Measurements from ENCODE around the gene BPIFB4. TPM values are rescaled to one million over a fixed set of nuclear protein-coding genes. Genes with fewer than 3 reads are reported as not detected.

Gene BPIFB4
- polyA plus RNA-seq, 1 donor (not counting 4 experiments of a cell fraction or from before 2014, with no cell fraction given): not detected

- FAIRE-seq: no peak
- H3K79me2 ChIP-seq (ENCODE audit: control insufficient read depth, insufficient read depth, low read length): no peaks in the 10 kb centered on the region
Observed at GRCh38 chr20:33059136-33059535, 20.3 kb upstream of the BPIFB4 start.

GRCh38 chr20:33059741-33060390, 19.6 kb upstream of the BPIFB4 start:
- Histone ChIP-seq H3K79me2 (ENCODE audit: control insufficient read depth, insufficient read depth, low read length) (no peaks in the 10 kb centered on the region), H3K4me2 (ENCODE audit: control insufficient read depth, extremely low read depth, insufficient read depth, low read depth, low read length) (no peak overlapping the region), H3K4me3 (ENCODE audit: control insufficient read depth in 2 of 3, extremely low read depth in 1 of 3, insufficient read depth in 2 of 3, low read depth in 1 of 3, low read length in 3 of 3) (no peak overlapping the region), H3K9me3 (ENCODE audit: control insufficient read depth, low read depth, low read length) (no peaks in the 10 kb centered on the region), H3K27me3 (ENCODE audit: control insufficient read depth, extremely low read depth, insufficient read depth, low read length) (no peaks in the 10 kb centered on the region), H3K9me1 (ENCODE audit: control insufficient read depth, extremely low read depth, insufficient read depth, low read length) (no peaks in the 10 kb centered on the region), H2AFZ (ENCODE audit: control insufficient read depth, low read length) (no peak overlapping the region), H3K4me1 (ENCODE audit: control insufficient read depth, extremely low read depth, insufficient read depth, low read length) (no peaks in the 10 kb centered on the region), H3K36me3 (ENCODE audit: control insufficient read depth in 2 of 2, extremely low read depth in 1 of 2, insufficient read depth in 2 of 2, low read length in 2 of 2) (no peaks in the 10 kb centered on the region), H3K9ac (ENCODE audit: control insufficient read depth, extremely low read depth, insufficient read depth, low read length) (no peak overlapping the region), H4K20me1 (ENCODE audit: control insufficient read depth, extremely low read depth, insufficient read depth, low read length) (no peaks in the 10 kb centered on the region), H3K27ac (ENCODE audit: control insufficient read depth, insufficient read depth, low read length) (no peak overlapping the region)
- no peak for DNase-seq (ENCODE audit: low read depth, low spot score)
- dilution Hi-C loops (cut with MboI; ENCODE audit: extremely low pct_ligation_motif_present, low sequenced_read_pairs): no loop called here
- TF ChIP-seq CTCF (optimal IDR thresholded peaks at IDR 0.05 in 1 of 3, IDR thresholded peaks at IDR 0.05 in 1 of 3, conservative IDR thresholded peaks at IDR 0.05 in 1 of 3; ENCODE audit: extremely low read depth in 1 of 3, insufficient read depth in 2 of 3, low read length in 3 of 3): no peak
- TF ChIP-seq EZH2 (IDR thresholded peaks at IDR 0.05; ENCODE audit: low read length): no peak
- no peak for FAIRE-seq

More at GRCh38 chr20:33059136-33059535, 20.3 kb upstream of the BPIFB4 start:
- no peak overlapping the region for H3K4me3 ChIP-seq (ENCODE audit: control insufficient read depth in 2 of 3, extremely low read depth in 1 of 3, insufficient read depth in 2 of 3, low read depth in 1 of 3, low read length in 3 of 3)
- H3K27ac ChIP-seq (ENCODE audit: control insufficient read depth, insufficient read depth, low read length): no peak overlapping the region
- no peak overlapping the region for H2AFZ ChIP-seq (ENCODE audit: control insufficient read depth, low read length)
- no peaks in the 10 kb centered on the region for H3K36me3 ChIP-seq (ENCODE audit: control insufficient read depth in 2 of 2, extremely low read depth in 1 of 2, insufficient read depth in 2 of 2, low read length in 2 of 2)
- no peaks in the 10 kb centered on the region for H3K9me1 ChIP-seq (ENCODE audit: control insufficient read depth, extremely low read depth, insufficient read depth, low read length)
- no peaks in the 10 kb centered on the region for H3K9me3 ChIP-seq (ENCODE audit: control insufficient read depth, low read depth, low read length)
- no peaks in the 10 kb centered on the region for H3K4me1 ChIP-seq (ENCODE audit: control insufficient read depth, extremely low read depth, insufficient read depth, low read length)
- H3K9ac ChIP-seq (ENCODE audit: control insufficient read depth, extremely low read depth, insufficient read depth, low read length): no peak overlapping the region
- no peaks in the 10 kb centered on the region for H3K27me3 ChIP-seq (ENCODE audit: control insufficient read depth, extremely low read depth, insufficient read depth, low read length)
- dilution Hi-C loops (cut with MboI; ENCODE audit: extremely low pct_ligation_motif_present, low sequenced_read_pairs): no loop called here
- TF ChIP-seq CTCF (optimal IDR thresholded peaks at IDR 0.05 in 1 of 3, IDR thresholded peaks at IDR 0.05 in 1 of 3, conservative IDR thresholded peaks at IDR 0.05 in 1 of 3; ENCODE audit: extremely low read depth in 1 of 3, insufficient read depth in 2 of 3, low read length in 3 of 3) (no peak), EZH2 (IDR thresholded peaks at IDR 0.05; ENCODE audit: low read length) (no peak)
- no peaks in the 10 kb centered on the region for H4K20me1 ChIP-seq (ENCODE audit: control insufficient read depth, extremely low read depth, insufficient read depth, low read length)
- no peak overlapping the region for H3K4me2 ChIP-seq (ENCODE audit: control insufficient read depth, extremely low read depth, insufficient read depth, low read depth, low read length)
- no peak for DNase-seq (ENCODE audit: low read depth, low spot score)
